ENCODE data around the gene SRMS. TPM values are rescaled to one million over a fixed set of nuclear protein-coding genes. Genes with fewer than 3 reads are reported as not detected.
A peak's percentile ranks its signal among the peaks of the same experiment; 100 is the strongest.

The SRMS gene
- total and polyA plus RNA-seq, 5 donors, result not detected

GRCh38 chr20:63495741-63496595 lies 51.6 kb downstream of the SRMS start:
- peaks cover 3% of the 10 kb centered on the region for H3K4me1 ChIP-seq (ENCODE audit: control insufficient read depth, insufficient read depth, low read length)
- H3K9me3 ChIP-seq (ENCODE audit: control insufficient read depth, low read length), result no peaks in the 10 kb centered on the region
- peak overlapping the region; percentile 71 for H3K4me3 ChIP-seq (ENCODE audit: low read length)
- ATAC-seq (peak; percentile 36 to 38), DNase-seq (peak; percentile 73 to 90 (median 88))
- WGBS, result 23% methylated on average over 48 of the region's 48 CpGs
- H3K27ac ChIP-seq (ENCODE audit: low read length), result no peak overlapping the region
- intact Hi-C loops (cut with DNase I), result no loop called here
- H3K27me3 ChIP-seq (ENCODE audit: control insufficient read depth, insufficient read depth), result no peaks in the 10 kb centered on the region

GRCh38 chr20:63495167-63495720 lies 52.3 kb downstream of the SRMS start:
- intact Hi-C loops (cut with DNase I), result no loop called here
- 75% methylated on average over 8 of the region's 8 CpGs for WGBS
- H3K4me3 ChIP-seq (ENCODE audit: low read length), result no peak overlapping the region
- H3K4me1 ChIP-seq (ENCODE audit: control insufficient read depth, insufficient read depth, low read length), result no peaks in the 10 kb centered on the region
- H3K9me3 ChIP-seq (ENCODE audit: control insufficient read depth, low read length), result no peaks in the 10 kb centered on the region
- ATAC-seq, result no peak
- DNase-seq, result peak in 1 of 3 donors; percentile 41
- H3K27me3 ChIP-seq (ENCODE audit: control insufficient read depth, insufficient read depth), result no peaks in the 10 kb centered on the region
- no peak overlapping the region for H3K27ac ChIP-seq (ENCODE audit: low read length)

GRCh38 chr20:63494420-63495166 lies 53.0 kb downstream of the SRMS start:
- no peak for ATAC-seq

GRCh38 chr20:63494084-63494419 lies 53.5 kb downstream of the SRMS start:
- Histone ChIP-seq H3K4me1 (ENCODE audit: control insufficient read depth, insufficient read depth, low read length) (no peaks in the 10 kb centered on the region), H3K9me3 (ENCODE audit: control insufficient read depth, low read length) (no peaks in the 10 kb centered on the region), H3K27me3 (ENCODE audit: control insufficient read depth, insufficient read depth) (no peaks in the 10 kb centered on the region), H3K4me3 (ENCODE audit: low read length) (no peak overlapping the region), H3K27ac (ENCODE audit: low read length) (no peak overlapping the region)
- DNase-seq (peak in 1 of 3 donors; percentile 28), ATAC-seq (no peak)
- intact Hi-C loops (cut with DNase I), result no loop called here
- WGBS, result 83% methylated on average over 7 of the region's 7 CpGs

More at GRCh38 chr20:63494420-63495166, 53.0 kb downstream of the SRMS start:
- intact Hi-C loops (cut with DNase I), result no loop called here
- H3K9me3 ChIP-seq (ENCODE audit: control insufficient read depth, low read length), result no peaks in the 10 kb centered on the region
- H3K27ac ChIP-seq (ENCODE audit: low read length), result no peak overlapping the region
- peak; percentile 18 to 58 (median 56) for DNase-seq
- H3K4me1 ChIP-seq (ENCODE audit: control insufficient read depth, insufficient read depth, low read length), result no peaks in the 10 kb centered on the region
- H3K4me3 ChIP-seq (ENCODE audit: low read length), result no peak overlapping the region
- whole genome bisulfite sequencing, result 83% methylated on average over 51 of the region's 51 CpGs
- no peaks in the 10 kb centered on the region for H3K27me3 ChIP-seq (ENCODE audit: control insufficient read depth, insufficient read depth)

GRCh38 chr20:63493563-63494020 lies 54.0 kb downstream of the SRMS start:
- DNase-seq, result peak; percentile 10 to 53 (median 33)
- Histone ChIP-seq H3K27ac (ENCODE audit: low read length) (no peak overlapping the region), H3K9me3 (ENCODE audit: control insufficient read depth, low read length) (no peaks in the 10 kb centered on the region), H3K4me1 (ENCODE audit: control insufficient read depth, insufficient read depth, low read length) (no peaks in the 10 kb centered on the region), H3K27me3 (ENCODE audit: control insufficient read depth, insufficient read depth) (no peaks in the 10 kb centered on the region), H3K4me3 (ENCODE audit: low read length) (no peak overlapping the region)
- ATAC-seq, result no peak
- WGBS, result 65% methylated on average over 13 of the region's 13 CpGs
- intact Hi-C loops (cut with DNase I), result no loop called here

- intact Hi-C loops (cut with DNase I), result no loop called here
- H3K9me3 ChIP-seq (ENCODE audit: control insufficient read depth, low read length), result no peaks in the 10 kb centered on the region
- peak in 2 of 3 donors; percentile 34 to 37 for DNase-seq
- no peaks in the 10 kb centered on the region for H3K27me3 ChIP-seq (ENCODE audit: control insufficient read depth, insufficient read depth)
- ATAC-seq, result no peak
- no peak overlapping the region for H3K4me3 ChIP-seq (ENCODE audit: low read length)
- no peak overlapping the region for H3K27ac ChIP-seq (ENCODE audit: low read length)
- 92% methylated on average over 14 of the region's 14 CpGs for WGBS
- no peaks in the 10 kb centered on the region for H3K4me1 ChIP-seq (ENCODE audit: control insufficient read depth, insufficient read depth, low read length)
Measured at GRCh38 chr20:63492982-63493381, 54.6 kb downstream of the SRMS start.

- intact Hi-C loops (cut with DNase I), result no loop called here
- Histone ChIP-seq H3K27ac (ENCODE audit: low read length) (no peak overlapping the region), H3K4me3 (ENCODE audit: low read length) (no peak overlapping the region), H3K9me3 (ENCODE audit: control insufficient read depth, low read length) (no peaks in the 10 kb centered on the region), H3K27me3 (ENCODE audit: control insufficient read depth, insufficient read depth) (no peaks in the 10 kb centered on the region), H3K4me1 (ENCODE audit: control insufficient read depth, insufficient read depth, low read length) (no peaks in the 10 kb centered on the region)
- no peak for ATAC-seq
- WGBS, result 96% methylated on average over 2 of the region's 2 CpGs
- DNase-seq, result no peak
Measured at GRCh38 chr20:63492518-63492917, 55.0 kb downstream of the SRMS start.

GRCh38 chr20:63491635-63492230 lies 55.8 kb downstream of the SRMS start:
- H3K27ac ChIP-seq (ENCODE audit: low read length), result no peak overlapping the region
- no peaks in the 10 kb centered on the region for H3K9me3 ChIP-seq (ENCODE audit: control insufficient read depth, low read length)
- no peaks in the 10 kb centered on the region for H3K27me3 ChIP-seq (ENCODE audit: control insufficient read depth, insufficient read depth)
- ATAC-seq (no peak), DNase-seq (no peak)
- H3K4me1 ChIP-seq (ENCODE audit: control insufficient read depth, insufficient read depth, low read length), result no peaks in the 10 kb centered on the region
- intact Hi-C loops (cut with DNase I), result no loop called here
- WGBS, result 72% methylated on average over 4 of the region's 4 CpGs
- no peak overlapping the region for H3K4me3 ChIP-seq (ENCODE audit: low read length)

GRCh38 chr20:63491078-63491477 lies 56.5 kb downstream of the SRMS start:
- Histone ChIP-seq H3K27me3 (ENCODE audit: control insufficient read depth, insufficient read depth) (no peaks in the 10 kb centered on the region), H3K4me1 (ENCODE audit: control insufficient read depth, insufficient read depth, low read length) (no peaks in the 10 kb centered on the region), H3K9me3 (ENCODE audit: control insufficient read depth, low read length) (no peaks in the 10 kb centered on the region), H3K27ac (ENCODE audit: low read length) (no peak overlapping the region), H3K4me3 (ENCODE audit: low read length) (no peak overlapping the region)
- intact Hi-C loops (cut with DNase I), result no loop called here
- DNase-seq (peak; percentile 14 to 38 (median 37)), ATAC-seq (no peak)
- 78% methylated on average over 4 of the region's 4 CpGs for WGBS
